Activated T-helper 1 cell treated with anti-CD3 and anti-CD28 coated beads, Interleukin-12 subunit alpha, Interleukin-12 subunit beta, Interleukin-2, Interleukin-4 antibody, amounts not matched to agents 30 ng/mL and 10 ng/mL and 1 ng/mL, durations not matched to agents 14 hours and 24 hours and 36 hours (primary cell): ENCODE data around the gene PBX3. TPM values are rescaled to one million over a fixed set of nuclear protein-coding genes. Genes with fewer than 3 reads are reported as not detected.

Experiments
- DNase-seq: peaks from one replicate; pipeline ENCODE4 v3.0.0; 2021; ENCODE audit warnings: low spot score
- H3K27ac Mint-ChIP-seq: one replicate; pipeline ENCODE4 v1.8.0; 2021; ENCODE audit warnings: mild to moderate bottlenecking, mixed read lengths
- H3K27me3 Mint-ChIP-seq: one replicate; pipeline ENCODE4 v1.8.0; 2022; ENCODE audit warnings: mild to moderate bottlenecking, moderate library complexity, mixed read lengths; ENCODE audit not compliant: insufficient read depth
- H3K36me3 Mint-ChIP-seq: one replicate; pipeline ENCODE4 v1.8.0; 2021; ENCODE audit warnings: low read depth, mixed read lengths
- H3K4me1 Mint-ChIP-seq: one replicate; pipeline ENCODE4 v1.8.0; 2021; ENCODE audit warnings: low read depth, mixed read lengths
- H3K4me3 Mint-ChIP-seq: one replicate; pipeline ENCODE4 v1.8.0; 2021; ENCODE audit warnings: mild to moderate bottlenecking, moderate library complexity, mixed read lengths
- H3K9me3 Mint-ChIP-seq: one replicate; pipeline ENCODE4 v1.8.0; 2021; ENCODE audit warnings: mixed read lengths
- intact Hi-C: fragments of 100-400 bp; cut with micrococcal nuclease; formaldehyde crosslinking; loops from one replicate; pipeline ENCODE4 v1.15.1; 2024
- total RNA-seq: library from RNA; stranded (reverse); gene quantifications from 2 replicates; pipeline ENCODE4 v1.2.3, GENCODE V29; 2022

Gene PBX3
- total RNA-seq, 1 donor from 2014 or later, result 24.2 TPM

DNA sequence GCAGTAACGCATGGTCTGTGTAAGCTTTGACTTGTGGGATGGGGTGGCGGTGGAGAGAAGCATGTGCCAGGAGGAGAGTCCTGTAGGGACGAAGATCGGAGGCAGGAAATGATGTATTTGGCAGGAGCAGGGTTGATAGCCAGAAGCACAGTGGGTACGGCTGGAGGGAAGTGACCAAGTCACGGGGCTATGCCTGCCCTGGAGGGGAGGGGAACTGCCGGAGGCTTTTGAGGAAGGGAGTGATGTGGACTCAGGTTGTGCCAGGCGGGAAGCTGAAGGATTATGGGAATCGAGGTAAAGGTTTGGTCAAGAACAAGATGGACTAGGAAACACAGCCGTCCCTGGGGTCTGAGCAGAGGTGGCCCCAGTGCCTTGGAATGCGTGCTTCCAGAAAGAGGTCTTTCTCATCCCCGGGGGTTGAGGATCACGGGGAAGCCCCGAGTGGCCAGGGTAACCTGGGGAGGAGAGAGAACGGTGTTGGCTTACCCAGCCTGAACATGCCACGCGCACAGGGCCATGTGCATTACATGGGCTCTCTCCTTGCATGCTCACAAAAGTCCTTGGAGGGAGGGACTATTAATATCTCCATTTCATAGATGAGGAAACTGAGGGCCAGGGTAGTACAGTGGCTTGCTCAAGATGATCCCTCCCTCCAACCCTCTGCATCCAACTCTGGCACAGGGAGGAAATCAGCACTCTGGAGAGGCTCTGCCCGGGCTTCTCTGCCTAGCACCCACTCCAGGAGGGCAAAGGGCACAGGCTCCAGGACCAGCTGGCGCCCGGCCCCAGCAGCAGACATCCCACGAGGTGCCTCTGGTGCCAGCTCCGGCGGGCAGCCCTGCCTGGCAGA lies 253.8 kb downstream of the PBX3 start:
- Mint-ChIP-seq H3K9me3 (no peaks in the 10 kb centered on the region), H3K27ac (no peak overlapping the region), H3K4me1 (no peaks in the 10 kb centered on the region), H3K36me3 (no peaks in the 10 kb centered on the region), H3K27me3 (no peaks in the 10 kb centered on the region), H3K4me3 (no peak overlapping the region)
- intact Hi-C loops, result no loop called here
- DNase-seq, result no peak

DNA sequence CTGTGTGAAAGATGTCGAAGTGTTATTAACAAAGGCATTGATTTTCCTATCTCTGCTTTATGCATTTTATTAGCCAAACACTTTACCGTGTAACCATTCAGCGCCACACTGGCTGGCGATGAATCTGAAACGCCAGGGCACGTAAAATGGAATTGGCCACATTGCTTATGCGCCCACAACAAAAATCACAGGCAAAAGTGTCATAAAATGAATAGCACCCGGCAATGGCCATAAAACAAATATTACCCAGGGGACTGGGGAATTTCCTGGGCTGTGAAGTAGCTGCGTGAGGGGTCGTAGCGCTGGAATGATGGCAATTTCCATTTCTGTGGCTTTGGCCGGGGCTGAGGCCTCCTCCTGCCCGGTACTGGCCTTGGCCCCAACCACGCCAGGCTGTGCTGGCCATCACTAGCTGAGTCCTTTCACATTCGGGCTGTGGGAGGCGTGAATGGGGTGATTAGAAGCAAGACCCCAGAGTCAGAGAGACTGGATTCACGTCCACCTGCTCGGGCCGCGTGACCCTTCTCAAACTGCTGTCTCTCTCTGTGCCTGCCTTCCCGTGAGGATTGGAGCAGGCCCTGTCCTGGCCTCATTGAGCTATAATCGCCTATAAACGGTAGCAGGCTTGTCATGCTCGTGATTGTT lies 254.5 kb downstream of the PBX3 start:
- Mint-ChIP-seq H3K9me3 (no peaks in the 10 kb centered on the region), H3K4me1 (no peaks in the 10 kb centered on the region), H3K27me3 (no peaks in the 10 kb centered on the region), H3K4me3 (no peak overlapping the region), H3K27ac (no peak overlapping the region), H3K36me3 (no peaks in the 10 kb centered on the region)
- no peak for DNase-seq
- intact Hi-C loops, result no loop called here

GRCh38 chr9:126002476-126003350 lies 255.5 kb downstream of the PBX3 start:
- Mint-ChIP-seq H3K9me3 (peaks cover 5% of the 10 kb centered on the region), H3K36me3 (no peaks in the 10 kb centered on the region), H3K4me3 (no peak overlapping the region), H3K27ac (no peak overlapping the region), H3K27me3 (peaks cover 3% of the 10 kb centered on the region), H3K4me1 (no peaks in the 10 kb centered on the region)
- intact Hi-C loops, result no loop called here
- DNase-seq, result no peak

DNA sequence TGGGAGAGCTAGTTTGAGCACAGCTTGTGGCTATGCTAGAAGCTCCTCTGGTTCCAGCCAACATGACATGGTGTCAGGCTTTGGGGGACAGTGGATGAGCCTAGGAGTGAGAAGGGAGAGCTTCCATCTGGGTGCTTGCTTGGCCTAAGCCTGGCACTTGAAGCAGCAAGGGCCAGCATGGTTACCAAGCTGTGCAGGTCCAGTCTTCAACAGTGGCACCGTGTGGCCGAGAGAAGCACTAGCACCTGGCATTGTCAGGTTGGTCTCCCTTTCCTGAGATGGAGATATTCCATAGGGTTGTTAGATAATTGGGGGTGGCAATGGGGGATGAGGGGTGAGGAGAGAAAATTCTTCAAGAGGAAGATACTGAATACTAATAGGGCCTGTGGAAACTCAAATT lies 261.9 kb downstream of the PBX3 start:
- no peak for DNase-seq
- intact Hi-C loops, result no loop called here
- H3K27me3 Mint-ChIP-seq, result peaks cover 4% of the 10 kb centered on the region
- no peak overlapping the region for H3K4me3 Mint-ChIP-seq
- no peaks in the 10 kb centered on the region for H3K36me3 Mint-ChIP-seq
- no peak overlapping the region for H3K27ac Mint-ChIP-seq
- H3K9me3 Mint-ChIP-seq, result peaks cover 29% of the 10 kb centered on the region
- no peaks in the 10 kb centered on the region for H3K4me1 Mint-ChIP-seq

DNA sequence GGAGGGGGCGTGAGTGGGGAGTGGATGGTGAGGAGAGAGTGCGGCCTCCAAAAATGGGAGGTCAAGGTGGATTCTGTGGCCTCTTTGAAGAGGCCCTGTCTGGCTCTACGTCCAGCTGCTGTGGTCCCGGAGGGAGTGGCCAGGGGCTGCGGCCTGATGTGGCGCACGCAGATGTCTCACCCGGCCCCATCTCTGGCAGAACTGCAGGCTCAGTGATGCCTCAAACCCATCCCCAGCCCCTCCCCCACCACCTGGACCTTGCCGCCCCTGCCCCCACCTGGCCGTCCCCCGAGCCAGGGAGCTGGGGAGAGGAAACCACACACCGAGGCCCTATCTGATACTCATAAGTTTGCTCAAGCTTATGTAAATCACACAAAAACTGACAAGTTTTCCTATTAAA lies 267.6 kb downstream of the PBX3 start:
- H3K4me3 Mint-ChIP-seq, result no peak overlapping the region
- no peaks in the 10 kb centered on the region for H3K27me3 Mint-ChIP-seq
- peaks cover 4% of the 10 kb centered on the region for H3K9me3 Mint-ChIP-seq
- no peaks in the 10 kb centered on the region for H3K36me3 Mint-ChIP-seq
- intact Hi-C loops, result no loop called here
- no peak overlapping the region for H3K27ac Mint-ChIP-seq
- DNase-seq, result no peak
- no peaks in the 10 kb centered on the region for H3K4me1 Mint-ChIP-seq

- no peaks in the 10 kb centered on the region for H3K9me3 Mint-ChIP-seq
- no peaks in the 10 kb centered on the region for H3K36me3 Mint-ChIP-seq
- H3K4me3 Mint-ChIP-seq, result no peak overlapping the region
- H3K27me3 Mint-ChIP-seq, result no peaks in the 10 kb centered on the region
- intact Hi-C loops, result no loop called here
- DNase-seq, result no peak
- no peak overlapping the region for H3K27ac Mint-ChIP-seq
- no peaks in the 10 kb centered on the region for H3K4me1 Mint-ChIP-seq
Observed at GRCh38 chr9:126015424-126015823, 268.3 kb downstream of the PBX3 start.

GRCh38 chr9:126016579-126017290 lies 269.6 kb downstream of the PBX3 start:
- DNase-seq, result no peak
- Mint-ChIP-seq H3K36me3 (no peaks in the 10 kb centered on the region), H3K27ac (no peak overlapping the region), H3K9me3 (no peaks in the 10 kb centered on the region), H3K27me3 (no peaks in the 10 kb centered on the region), H3K4me3 (no peak overlapping the region), H3K4me1 (no peaks in the 10 kb centered on the region)
- intact Hi-C loops, result no loop called here

Other genes starting within 250 kb of the PBX3 start
- 103 and 108 TPM in 2 replicates for gene MAPKAP1, start 40.2 kb upstream of the PBX3 start, total RNA-seq